Natural killer cell treated with Interleukin-12 subunit alpha and Interleukin-12 subunit beta and Interleukin-15 and Interleukin-18, amount 100 ng/mL, for 72 hours (primary cell): Measurements from ENCODE around the gene PRSS8. TPM values are rescaled to one million over a fixed set of nuclear protein-coding genes. Genes with fewer than 3 reads are reported as not detected.
A peak's percentile ranks its signal among the peaks of the same experiment; 100 is the strongest.

Experiments used
- ATAC-seq, 2 donors: fragments of 150-1000 bp; cut with Tn5 transposase in 1 of 2; sonication (Bioruptor Pico), chemical (Tn5 transposase) in 1 of 2; 2 replicates each; pipeline ENCODE4 v1.10.0; 2021
- DNase-seq: peaks from one replicate; pipeline ENCODE4 v3.0.0; 2022; ENCODE audit warnings: low spot score
- H3K27ac Mint-ChIP-seq, 2 donors: 1 replicate in 1 of 2; 2 replicates in 1 of 2; pipeline ENCODE4 v1.8.0; 2022; ENCODE audit warnings: mixed read lengths in 2 of 2, mild to moderate bottlenecking in 1 of 2, moderate library complexity in 1 of 2
- H3K27me3 Mint-ChIP-seq, 2 donors: 1 replicate in 1 of 2; 2 replicates in 1 of 2; pipeline ENCODE4 v1.8.0; 2022; ENCODE audit warnings: mixed read lengths in 2 of 2
- H3K36me3 Mint-ChIP-seq: one replicate; pipeline ENCODE4 v1.8.0; 2022; ENCODE audit warnings: mixed read lengths
- H3K4me1 Mint-ChIP-seq, 2 donors: 1 replicate in 1 of 2; 2 replicates in 1 of 2; pipeline ENCODE4 v1.8.0; 2022; ENCODE audit warnings: low read depth in 2 of 2, mixed read lengths in 2 of 2, mild to moderate bottlenecking in 1 of 2
- H3K4me3 Mint-ChIP-seq: one replicate; pipeline ENCODE4 v1.8.0; 2022; ENCODE audit warnings: mixed read lengths
- H3K9me3 Mint-ChIP-seq: 2 replicates; pipeline ENCODE4 v1.8.0; 2022; ENCODE audit warnings: mixed read lengths
- total RNA-seq, 2 donors: library from RNA; stranded (reverse); gene quantifications; one replicate each; pipeline ENCODE4 v1.2.3, GENCODE V29; 2022

PRSS8 gene
- total RNA-seq, 2 donors from 2014 or later, result not detected

GRCh38 chr16:31093132-31093703 lies 42.3 kb downstream of the PRSS8 start:
- H3K4me3 Mint-ChIP-seq, result no peak overlapping the region
- no peak for ATAC-seq
- peaks cover 21 to 24% of the 10 kb centered on the region in 2 donors for H3K4me1 Mint-ChIP-seq
- DNase-seq, result no peak
- no peaks in the 10 kb centered on the region for H3K27me3 Mint-ChIP-seq
- H3K27ac Mint-ChIP-seq, result no peak overlapping the region
- H3K9me3 Mint-ChIP-seq, result no peaks in the 10 kb centered on the region
- H3K36me3 Mint-ChIP-seq, result no peaks in the 10 kb centered on the region

GRCh38 chr16:31092330-31092729 lies 43.2 kb downstream of the PRSS8 start:
- Mint-ChIP-seq H3K27me3 (no peaks in the 10 kb centered on the region), H3K4me1 (peaks cover 21 to 24% of the 10 kb centered on the region in 2 donors), H3K27ac (no peak overlapping the region), H3K4me3 (peak overlapping the region; percentile 27), H3K36me3 (no peaks in the 10 kb centered on the region), H3K9me3 (no peaks in the 10 kb centered on the region)
- DNase-seq, result no peak
- no peak for ATAC-seq

DNA sequence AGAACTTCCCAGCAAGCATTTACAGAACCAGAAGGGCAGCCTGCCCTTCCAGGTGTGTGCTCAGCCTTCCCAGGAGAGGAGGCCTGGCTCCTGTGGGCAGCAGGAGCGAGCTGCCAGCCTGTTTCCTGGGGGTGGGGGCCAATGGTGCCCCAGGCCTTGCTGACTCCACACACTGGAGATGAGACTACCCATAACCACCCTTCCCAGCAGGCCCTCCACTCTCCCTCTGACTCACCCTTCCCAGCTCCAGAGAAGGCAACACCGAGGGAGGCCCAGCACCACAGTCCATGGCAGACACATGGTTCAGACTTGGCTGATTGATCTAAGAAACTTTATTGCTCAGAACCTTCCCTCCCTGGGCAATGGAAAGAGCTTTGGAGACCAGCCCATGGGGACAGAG lies 45.0 kb downstream of the PRSS8 start:
- H3K27me3 Mint-ChIP-seq, result no peaks in the 10 kb centered on the region
- DNase-seq (no peak), ATAC-seq (no peak)
- no peaks in the 10 kb centered on the region for H3K36me3 Mint-ChIP-seq
- no peaks in the 10 kb centered on the region for H3K9me3 Mint-ChIP-seq
- H3K4me3 Mint-ChIP-seq, result no peak overlapping the region
- peaks cover 11 to 17% of the 10 kb centered on the region in 2 donors for H3K4me1 Mint-ChIP-seq
- no peak overlapping the region for H3K27ac Mint-ChIP-seq

- no peaks in the 10 kb centered on the region for H3K9me3 Mint-ChIP-seq
- no peak for ATAC-seq
- DNase-seq, result no peak
- H3K27ac Mint-ChIP-seq, result peak overlapping the region in 1 of 2 donors; percentile 63
- no peaks in the 10 kb centered on the region for H3K36me3 Mint-ChIP-seq
- H3K27me3 Mint-ChIP-seq, result no peaks in the 10 kb centered on the region
- H3K4me1 Mint-ChIP-seq, result peaks cover 5 to 15% of the 10 kb centered on the region in 2 donors
- H3K4me3 Mint-ChIP-seq, result no peak overlapping the region
These were observed 46.3 kb downstream of the PRSS8 start for GRCh38 chr16:31089199-31089598.

GRCh38 chr16:31088459-31089183 lies 46.9 kb downstream of the PRSS8 start, which contains the start of gene PRSS53:
TSS of gene PRSS53 (minus strand) at chr16:31088943. CDS start at chr16:31088809, 134 bp downstream.
- Mint-ChIP-seq H3K4me3 (no peak within 1 kb of the TSS), H3K4me1 (peaks cover 0 to 10% of the 10 kb centered on the region in 2 donors), H3K36me3 (no peaks in the 10 kb centered on the region), H3K9me3 (no peaks in the 10 kb centered on the region), H3K27me3 (no peaks in the 10 kb centered on the region), H3K27ac (peak within 1 kb of the TSS in 1 of 2 donors; percentile 63)
- DNase-seq (no peak), ATAC-seq (no peak)

GRCh38 chr16:31087971-31088370 lies 47.6 kb downstream of the PRSS8 start:
- DNase-seq (no peak), ATAC-seq (no peak)
- no peak overlapping the region for H3K4me3 Mint-ChIP-seq
- no peak overlapping the region for H3K27ac Mint-ChIP-seq
- no peaks in the 10 kb centered on the region for H3K36me3 Mint-ChIP-seq
- peaks cover 0 to 8% of the 10 kb centered on the region in 2 donors for H3K4me1 Mint-ChIP-seq
- H3K27me3 Mint-ChIP-seq, result no peaks in the 10 kb centered on the region
- no peaks in the 10 kb centered on the region for H3K9me3 Mint-ChIP-seq

DNA sequence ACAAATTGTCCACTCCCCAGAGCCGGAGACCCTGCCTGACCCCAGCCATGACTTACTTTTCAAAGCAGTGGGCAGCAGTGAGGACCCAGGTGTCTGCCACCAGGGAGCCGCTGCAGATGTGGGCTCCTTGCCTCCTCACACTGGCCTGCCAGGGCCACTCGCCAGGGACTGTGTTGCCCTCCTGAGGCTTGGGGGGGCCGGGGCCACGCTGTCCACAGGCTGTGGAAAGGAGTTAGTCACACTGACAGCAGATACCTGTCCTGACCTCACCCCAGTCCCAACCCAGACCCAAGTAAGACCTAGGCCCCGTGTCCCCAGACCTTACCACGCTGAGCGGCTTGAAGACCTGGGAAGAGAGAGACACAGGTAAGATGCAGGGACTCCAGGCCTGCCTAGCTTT lies 48.0 kb downstream of the PRSS8 start:
- Mint-ChIP-seq H3K27ac (no peak overlapping the region), H3K36me3 (no peaks in the 10 kb centered on the region), H3K4me1 (peaks cover under 1 to 9% of the 10 kb centered on the region in 2 donors), H3K9me3 (no peaks in the 10 kb centered on the region), H3K4me3 (no peak overlapping the region), H3K27me3 (no peaks in the 10 kb centered on the region)
- DNase-seq (no peak), ATAC-seq (no peak)

GRCh38 chr16:31086629-31086906 lies 49.0 kb downstream of the PRSS8 start:
- Mint-ChIP-seq H3K4me3 (no peak overlapping the region), H3K9me3 (no peaks in the 10 kb centered on the region), H3K4me1 (peaks cover 6 to 14% of the 10 kb centered on the region in 2 donors), H3K27me3 (no peaks in the 10 kb centered on the region), H3K27ac (no peak overlapping the region), H3K36me3 (no peaks in the 10 kb centered on the region)
- DNase-seq (no peak), ATAC-seq (no peak)

DNA sequence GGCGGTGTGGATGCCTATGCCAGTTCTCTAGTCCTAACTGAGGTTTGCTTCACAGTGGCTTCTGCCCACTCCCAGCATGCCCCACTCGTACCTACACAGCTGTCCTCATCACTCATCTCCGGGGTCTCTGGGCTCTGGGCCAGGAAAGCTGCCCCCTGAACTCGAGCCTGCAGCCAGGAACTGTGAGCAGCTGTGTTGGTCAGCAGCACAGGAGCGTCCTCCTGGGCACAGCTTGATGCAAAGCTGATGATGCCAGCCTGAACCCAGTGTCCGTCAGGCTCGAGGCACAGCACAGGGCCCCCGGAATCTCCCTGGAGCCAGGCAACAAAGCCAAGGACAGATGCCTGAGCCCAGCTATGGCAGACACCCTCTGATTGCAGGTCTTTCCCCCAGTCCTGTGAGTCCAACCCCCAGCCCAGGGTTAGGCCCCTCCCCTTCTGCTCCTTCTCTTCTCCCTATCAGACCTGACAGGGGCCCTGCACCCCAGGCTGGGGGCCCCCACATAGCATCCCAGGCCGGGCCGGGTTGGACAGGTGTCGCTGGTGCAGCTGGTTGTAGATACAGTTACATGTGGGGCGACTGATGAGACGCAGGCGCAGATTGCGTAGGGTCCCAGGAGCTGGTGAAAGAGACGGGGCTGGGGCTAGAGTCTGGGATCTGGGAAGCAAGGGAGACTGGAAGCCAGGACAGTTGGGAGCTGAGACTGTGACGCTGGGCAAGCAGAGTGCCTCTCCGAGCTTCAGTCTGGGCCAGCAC lies 49.5 kb downstream of the PRSS8 start:
- DNase-seq, result no peak
- H3K27ac Mint-ChIP-seq, result no peak overlapping the region
- no peak for ATAC-seq
- H3K27me3 Mint-ChIP-seq, result no peaks in the 10 kb centered on the region
- no peaks in the 10 kb centered on the region for H3K9me3 Mint-ChIP-seq
- H3K36me3 Mint-ChIP-seq, result no peaks in the 10 kb centered on the region
- no peak overlapping the region for H3K4me3 Mint-ChIP-seq
- H3K4me1 Mint-ChIP-seq, result peaks cover 6 to 14% of the 10 kb centered on the region in 2 donors

DNA sequence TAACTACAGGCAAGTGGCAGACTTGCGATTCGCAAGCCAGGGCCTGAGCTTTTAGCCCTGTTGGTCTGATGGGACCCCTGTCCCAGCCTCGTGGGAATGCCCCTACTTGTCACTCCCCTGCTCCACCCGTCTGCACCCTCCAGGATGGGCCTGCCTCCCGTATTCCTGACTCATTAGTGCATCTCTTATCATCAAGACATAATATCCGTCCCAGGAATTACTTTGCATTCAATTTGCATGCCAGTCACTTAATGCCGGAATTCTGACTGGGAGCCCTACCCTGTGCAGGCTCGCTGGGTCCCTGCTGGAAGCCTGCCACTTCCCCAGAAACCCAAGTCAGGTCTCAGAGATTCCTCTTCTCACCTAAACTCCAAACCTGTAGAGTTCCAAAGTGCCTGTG lies 50.1 kb downstream of the PRSS8 start:
- Mint-ChIP-seq H3K9me3 (no peaks in the 10 kb centered on the region), H3K4me3 (no peak overlapping the region), H3K27ac (no peak overlapping the region), H3K36me3 (no peaks in the 10 kb centered on the region), H3K27me3 (no peaks in the 10 kb centered on the region), H3K4me1 (peaks cover 6 to 9% of the 10 kb centered on the region in 2 donors)
- ATAC-seq (no peak), DNase-seq (no peak)

- Mint-ChIP-seq H3K27me3 (no peaks in the 10 kb centered on the region), H3K4me1 (peaks cover 6 to 9% of the 10 kb centered on the region in 2 donors), H3K9me3 (no peaks in the 10 kb centered on the region), H3K36me3 (no peaks in the 10 kb centered on the region), H3K27ac (no peak overlapping the region), H3K4me3 (no peak overlapping the region)
- DNase-seq (no peak), ATAC-seq (peak in 1 of 2 donors; percentile 3)
These were observed 50.8 kb downstream of the PRSS8 start for GRCh38 chr16:31084584-31085302.

DNA sequence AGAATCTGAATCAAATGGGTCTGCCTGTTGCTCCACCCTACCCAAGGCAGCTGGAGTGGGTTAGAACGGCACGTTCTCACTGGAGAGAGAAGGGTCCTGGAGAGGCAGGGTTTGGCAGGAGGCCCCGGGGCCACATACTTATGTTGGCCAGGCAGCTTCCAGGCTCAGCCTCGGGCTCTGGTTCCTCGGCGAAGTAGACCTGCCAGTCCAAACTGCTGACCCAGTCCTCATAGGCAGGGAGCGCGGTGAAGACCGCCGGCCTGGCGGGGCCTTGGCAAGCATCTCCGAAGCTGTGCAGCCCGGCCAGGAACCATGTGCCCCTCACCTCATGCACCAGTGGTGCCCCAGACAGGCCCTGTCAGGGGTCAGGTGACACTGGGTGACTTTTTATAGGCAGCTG lies 51.5 kb downstream of the PRSS8 start:
- H3K27me3 Mint-ChIP-seq, result no peaks in the 10 kb centered on the region
- DNase-seq (no peak), ATAC-seq (no peak)
- H3K4me3 Mint-ChIP-seq, result no peak overlapping the region
- H3K36me3 Mint-ChIP-seq, result no peaks in the 10 kb centered on the region
- no peaks in the 10 kb centered on the region for H3K9me3 Mint-ChIP-seq
- peaks cover 6 to 14% of the 10 kb centered on the region in 2 donors for H3K4me1 Mint-ChIP-seq
- no peak overlapping the region for H3K27ac Mint-ChIP-seq

DNA sequence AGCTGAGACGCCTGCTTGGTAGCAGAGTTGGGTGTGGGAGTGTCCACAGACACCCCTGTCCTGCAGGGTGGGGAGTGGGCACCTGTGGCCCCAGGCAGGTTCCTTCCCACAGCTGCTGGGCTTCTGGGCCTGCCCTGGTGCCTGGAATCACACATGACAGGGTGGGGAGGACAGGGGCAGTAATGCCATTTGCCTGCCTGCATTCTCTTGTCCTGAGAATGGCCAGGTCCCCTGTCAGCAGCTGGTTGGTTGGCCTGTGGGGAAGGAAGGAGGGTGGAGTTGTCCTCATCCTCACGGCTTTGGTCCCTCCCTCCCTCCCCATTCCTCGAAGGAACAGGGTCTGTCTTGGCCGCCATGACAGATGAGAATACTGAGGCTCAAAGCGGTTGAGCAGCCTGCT lies 52.0 kb downstream of the PRSS8 start:
- no peaks in the 10 kb centered on the region for H3K9me3 Mint-ChIP-seq
- DNase-seq (no peak), ATAC-seq (no peak)
- no peaks in the 10 kb centered on the region for H3K36me3 Mint-ChIP-seq
- no peak overlapping the region for H3K27ac Mint-ChIP-seq
- H3K4me3 Mint-ChIP-seq, result no peak overlapping the region
- no peaks in the 10 kb centered on the region for H3K27me3 Mint-ChIP-seq
- peaks cover 6 to 18% of the 10 kb centered on the region in 2 donors for H3K4me1 Mint-ChIP-seq

GRCh38 chr16:31083081-31083480 lies 52.4 kb downstream of the PRSS8 start:
- DNase-seq (no peak), ATAC-seq (no peak)
- H3K27me3 Mint-ChIP-seq, result no peaks in the 10 kb centered on the region
- peaks cover 8 to 21% of the 10 kb centered on the region in 2 donors for H3K4me1 Mint-ChIP-seq
- H3K27ac Mint-ChIP-seq, result no peak overlapping the region
- H3K9me3 Mint-ChIP-seq, result no peaks in the 10 kb centered on the region
- H3K36me3 Mint-ChIP-seq, result no peaks in the 10 kb centered on the region
- H3K4me3 Mint-ChIP-seq, result no peak overlapping the region
